ENCODE results near the gene SLC9A8.
A peak's percentile ranks its signal among the peaks of the same experiment; 100 is the strongest.
"Not testable (repeated sequence)": the region's sequence is repeated elsewhere in the genome, so short reads cannot be mapped to it uniquely, and the experiment has no call there.

SLC9A8 gene

GRCh38 chr20:49882171-49882970 lies 69.7 kb downstream of the SLC9A8 start:
- DNase-seq, result no peak

GRCh38 chr20:49883246-49883802 lies 70.7 kb downstream of the SLC9A8 start:
- no peak for DNase-seq

DNA sequence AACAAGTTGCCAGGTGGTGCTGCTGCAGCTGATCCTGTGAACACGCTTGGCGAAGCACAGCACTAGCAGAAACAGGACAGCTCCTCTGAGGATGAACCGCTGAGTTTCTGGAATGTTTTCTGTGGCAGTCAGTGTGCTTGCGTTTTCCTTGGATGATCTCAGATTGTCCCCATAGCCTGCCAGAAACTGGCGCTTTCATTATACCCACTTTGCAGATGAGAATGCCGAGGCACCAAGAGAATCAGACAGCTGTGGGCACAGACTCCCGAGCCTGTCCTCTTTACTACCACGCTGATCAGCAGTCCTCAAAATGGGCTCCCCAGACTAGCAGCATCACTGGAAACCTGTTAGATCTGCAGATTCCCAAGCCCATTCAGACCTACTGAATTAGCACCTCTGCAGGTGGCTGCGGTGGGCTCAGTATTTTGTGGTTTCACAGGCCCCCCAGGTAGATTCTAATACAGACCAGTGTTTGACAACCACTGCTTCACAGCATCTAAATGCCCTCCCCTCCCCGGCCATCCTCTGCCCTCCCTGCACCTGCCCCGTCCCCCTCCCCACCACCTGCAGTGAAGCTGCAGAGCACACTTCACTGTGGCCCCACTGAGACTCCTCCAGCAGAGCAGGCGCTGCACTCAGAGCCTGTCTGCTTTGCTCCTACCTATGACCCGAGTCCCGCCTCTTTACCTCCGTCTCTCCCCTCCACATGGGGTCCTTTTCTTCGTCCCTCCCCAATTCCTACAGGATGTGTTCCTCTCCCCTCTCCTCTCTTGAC lies 73.1 kb downstream of the SLC9A8 start:
- no peak for DNase-seq

GRCh38 chr20:49886571-49887213 lies 74.1 kb downstream of the SLC9A8 start:
- DNase-seq, result no peak

DNA sequence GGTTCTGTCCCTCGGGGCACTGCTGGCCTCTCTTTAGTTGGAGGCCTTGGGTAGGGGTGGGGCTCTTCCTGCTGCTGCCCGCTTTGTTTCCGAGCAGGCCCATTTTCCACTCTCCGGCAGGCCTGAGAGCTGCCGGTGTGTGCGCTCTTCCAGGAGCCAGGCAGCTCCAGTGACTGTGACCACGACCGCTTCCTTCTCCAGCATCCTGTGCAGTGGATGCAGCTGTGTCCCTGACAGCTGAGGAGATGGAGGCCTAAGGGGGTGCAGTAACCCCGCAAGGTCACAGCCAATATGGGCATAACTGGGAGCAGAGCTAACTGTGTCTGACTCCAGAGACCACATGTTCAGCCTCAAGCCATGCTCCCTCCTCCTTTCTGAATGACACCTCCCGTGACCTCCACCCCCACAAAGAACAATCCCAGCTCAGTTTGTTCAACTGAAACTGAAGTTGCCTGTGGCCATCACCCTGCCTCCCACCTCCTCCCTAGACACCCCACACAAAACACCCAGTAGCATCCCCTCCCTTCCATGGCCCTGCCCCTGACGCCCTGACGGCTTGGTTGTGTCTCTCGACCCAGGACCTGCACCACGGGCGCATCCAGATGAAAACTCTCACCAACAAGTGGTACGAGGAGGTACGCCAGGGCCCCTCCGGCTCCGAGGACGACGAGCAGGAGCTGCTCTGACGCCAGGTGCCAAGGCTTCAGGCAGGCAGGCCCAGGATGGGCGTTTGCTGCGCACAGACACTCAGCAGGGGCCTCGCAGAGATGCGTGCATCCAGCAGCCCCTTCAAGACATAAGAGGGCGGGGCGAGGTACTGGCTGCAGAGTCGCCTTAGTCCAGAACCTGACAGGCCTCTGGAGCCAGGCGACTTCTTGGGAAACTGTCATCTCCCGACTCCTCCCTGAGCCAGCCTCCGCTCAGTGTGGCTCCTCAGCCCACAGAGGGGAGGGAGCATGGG lies 74.9 kb downstream of the SLC9A8 start:
- no peak for DNase-seq

GRCh38 chr20:49888212-49889000 lies 75.8 kb downstream of the SLC9A8 start:
- peak; percentile 3 for DNase-seq

DNA sequence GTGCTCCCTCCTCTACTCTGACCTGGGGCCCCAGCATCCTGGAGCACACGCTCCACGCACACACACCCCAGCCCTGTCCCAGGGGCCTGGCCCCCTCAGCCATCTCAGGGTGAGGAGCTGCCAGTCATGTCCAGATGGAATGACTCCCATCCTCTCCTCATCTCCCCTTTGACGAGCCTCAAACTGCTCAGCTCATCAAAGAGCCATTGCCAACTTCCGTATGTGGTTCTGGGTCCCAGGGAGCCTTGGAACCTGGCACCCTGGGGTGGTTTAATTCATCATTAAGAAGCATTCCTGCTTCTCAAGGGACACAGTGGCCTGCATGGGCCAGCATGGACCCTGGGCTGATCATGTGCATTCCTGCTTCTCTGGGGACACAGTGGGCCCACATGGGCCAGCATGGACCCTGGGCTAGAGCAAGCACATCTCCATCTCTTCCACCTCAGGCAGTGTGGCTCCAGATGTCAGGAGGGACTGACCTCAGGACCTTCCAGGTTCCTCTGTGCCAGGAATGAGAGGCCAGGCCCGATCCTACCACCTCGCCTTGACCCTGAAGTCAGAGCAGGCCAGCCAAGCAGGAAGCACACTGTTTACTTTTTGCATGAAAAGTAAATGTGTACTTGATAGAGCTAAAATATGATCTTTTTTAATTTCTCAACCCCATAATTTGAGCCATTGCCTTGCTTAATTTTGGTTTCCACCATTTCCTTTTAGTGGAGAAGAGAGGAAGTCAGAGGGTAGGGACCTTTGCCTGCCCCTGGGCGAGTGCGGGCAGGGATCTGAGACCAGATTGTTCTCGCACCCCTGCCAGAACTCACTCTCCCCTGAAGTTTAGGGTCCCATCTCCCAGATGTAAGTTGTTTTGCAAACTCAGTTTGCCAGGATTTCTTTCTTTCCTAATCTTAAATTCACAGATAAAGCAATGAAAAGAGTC lies 76.6 kb downstream of the SLC9A8 start:
- no peak for DNase-seq

DNA sequence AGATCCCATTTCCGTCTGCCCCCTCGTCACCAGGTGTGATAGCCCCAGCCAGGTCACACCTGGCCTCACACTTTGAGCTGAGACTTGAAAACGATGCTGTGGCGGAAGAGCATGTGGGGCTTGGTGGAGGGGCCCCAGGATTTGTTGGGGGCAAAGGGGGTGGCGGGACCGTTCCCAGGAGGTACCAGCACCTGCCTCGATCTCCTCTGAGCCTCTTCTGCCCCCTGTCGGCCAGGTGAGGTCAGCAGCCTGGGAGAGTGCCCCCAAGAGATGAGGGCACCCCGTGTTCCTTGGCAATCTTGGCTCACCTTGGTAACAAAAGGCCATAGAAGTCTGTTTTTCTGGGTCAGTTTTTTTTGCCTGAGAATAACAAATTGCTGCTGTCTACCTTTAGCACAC lies 77.3 kb downstream of the SLC9A8 start:
- DNase-seq, result no peak

DNA sequence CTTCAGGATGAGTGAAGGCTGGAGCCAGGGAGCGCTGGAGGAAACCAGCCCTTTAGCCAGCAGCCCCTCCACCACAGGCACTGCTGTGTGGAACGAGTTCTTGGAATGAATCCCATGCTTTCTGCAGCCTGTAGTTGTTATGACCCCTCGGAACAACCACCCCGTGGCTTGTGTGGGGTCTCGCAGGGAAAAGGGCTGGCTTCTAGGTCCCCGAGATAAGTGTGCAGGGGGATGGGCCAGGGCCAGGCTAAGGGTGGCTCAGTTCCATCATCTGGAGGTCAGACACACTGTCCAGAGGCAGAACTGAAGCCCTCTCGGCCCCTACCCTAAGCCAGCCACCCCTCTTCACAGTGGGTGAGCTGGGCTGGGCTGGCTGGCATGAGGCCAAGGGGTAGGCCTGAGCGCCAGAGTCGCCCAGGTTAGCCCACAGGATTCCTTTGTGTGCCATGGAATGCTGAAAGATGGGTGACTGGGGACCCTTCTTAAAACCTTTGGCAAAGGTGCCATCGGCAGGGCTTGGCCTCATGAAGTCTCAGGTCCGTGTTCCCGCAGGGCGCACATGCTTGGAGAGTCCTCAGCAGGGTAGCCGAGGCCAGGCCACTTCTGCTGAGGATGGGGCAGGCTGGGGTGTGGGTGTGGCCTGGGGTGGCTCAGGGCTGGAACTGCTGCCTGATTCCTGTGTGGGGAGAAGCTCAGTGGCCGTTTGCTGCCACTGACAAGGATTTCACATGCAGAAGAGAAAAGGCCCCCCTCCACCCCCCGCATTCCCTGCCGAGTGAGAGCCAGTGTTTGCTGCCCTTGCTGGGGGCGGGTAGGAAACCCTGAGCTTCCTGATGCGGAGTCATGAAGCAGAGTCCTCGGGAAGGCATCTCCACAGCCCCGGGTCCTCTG lies 78.1 kb downstream of the SLC9A8 start:
- DNase-seq, result no peak

DNA sequence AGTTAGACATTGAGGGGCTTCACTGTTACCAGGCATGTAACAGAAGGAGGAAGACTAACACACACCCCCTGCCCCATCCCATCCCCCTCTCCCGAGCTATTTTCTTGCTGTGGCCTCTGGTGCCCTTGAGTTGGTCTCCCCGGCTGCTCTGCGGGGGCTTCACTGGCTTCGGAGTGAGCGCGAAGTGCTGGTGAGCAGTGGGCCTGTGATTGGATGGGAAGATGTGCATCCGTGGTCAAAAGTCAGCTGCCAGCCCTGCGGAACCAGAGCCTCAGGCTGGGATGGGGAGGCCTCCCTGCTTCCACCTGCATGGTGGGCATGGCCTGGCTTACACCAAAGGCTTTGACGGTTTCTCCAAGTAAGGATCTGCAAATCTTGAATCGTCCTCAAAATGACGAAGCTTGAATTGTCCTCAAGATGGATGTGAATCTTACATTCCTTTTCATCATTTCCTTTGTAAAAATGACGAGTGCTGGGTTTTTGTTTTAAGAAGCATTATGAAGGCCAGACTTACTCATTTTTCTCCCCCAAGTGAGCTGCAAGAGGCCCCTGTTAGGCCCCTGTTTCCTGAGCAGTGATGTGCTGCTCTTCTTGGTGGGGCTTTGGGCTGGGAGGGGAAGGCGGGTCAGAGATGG lies 79.0 kb downstream of the SLC9A8 start:
- DNase-seq, result no peak

DNA sequence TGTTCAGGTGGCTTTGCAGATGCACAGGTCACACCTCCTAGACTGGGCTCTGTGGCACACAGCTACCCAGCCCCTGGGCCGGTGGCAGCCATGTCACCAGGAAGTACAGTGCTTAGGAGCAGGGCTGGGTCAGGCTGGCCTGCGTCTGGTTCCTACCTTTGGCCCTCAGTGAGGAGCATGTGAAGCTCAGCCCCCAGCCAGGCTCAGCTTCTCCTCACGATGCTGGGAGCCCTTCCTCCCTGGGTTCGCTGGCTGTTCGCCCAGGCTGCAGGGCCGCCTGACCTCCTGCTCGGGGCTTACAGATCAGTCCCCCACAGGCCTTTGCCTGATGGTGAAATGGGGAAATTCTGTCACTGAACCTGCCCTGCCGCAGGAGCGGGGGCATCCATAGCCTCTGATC lies 79.6 kb downstream of the SLC9A8 start:
- no peak for DNase-seq

GRCh38 chr20:49892817-49893216 lies 80.2 kb downstream of the SLC9A8 start:
- no peak for DNase-seq

GRCh38 chr20:49893242-49894072 lies 80.8 kb downstream of the SLC9A8 start:
- DNase-seq, result no peak

DNA sequence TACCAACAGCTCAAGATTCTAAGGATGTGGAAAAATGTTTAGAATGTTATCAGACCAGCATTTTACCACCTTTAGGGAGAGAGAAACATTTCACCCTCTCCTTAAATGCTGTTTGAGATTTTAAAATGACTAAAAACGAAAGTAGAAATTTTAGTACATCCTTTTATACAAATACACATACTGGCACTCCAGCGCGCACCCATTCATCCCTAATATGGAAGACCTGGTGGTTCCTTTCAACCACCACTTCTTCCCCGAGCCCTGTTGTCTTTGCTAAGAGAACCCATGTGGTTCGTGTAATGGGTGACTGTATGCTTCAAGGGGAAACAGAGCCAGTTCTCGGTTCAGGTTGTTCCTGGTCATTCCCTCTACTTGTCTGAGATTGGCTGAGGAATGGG lies 81.4 kb downstream of the SLC9A8 start:
- no peak for DNase-seq

DNA sequence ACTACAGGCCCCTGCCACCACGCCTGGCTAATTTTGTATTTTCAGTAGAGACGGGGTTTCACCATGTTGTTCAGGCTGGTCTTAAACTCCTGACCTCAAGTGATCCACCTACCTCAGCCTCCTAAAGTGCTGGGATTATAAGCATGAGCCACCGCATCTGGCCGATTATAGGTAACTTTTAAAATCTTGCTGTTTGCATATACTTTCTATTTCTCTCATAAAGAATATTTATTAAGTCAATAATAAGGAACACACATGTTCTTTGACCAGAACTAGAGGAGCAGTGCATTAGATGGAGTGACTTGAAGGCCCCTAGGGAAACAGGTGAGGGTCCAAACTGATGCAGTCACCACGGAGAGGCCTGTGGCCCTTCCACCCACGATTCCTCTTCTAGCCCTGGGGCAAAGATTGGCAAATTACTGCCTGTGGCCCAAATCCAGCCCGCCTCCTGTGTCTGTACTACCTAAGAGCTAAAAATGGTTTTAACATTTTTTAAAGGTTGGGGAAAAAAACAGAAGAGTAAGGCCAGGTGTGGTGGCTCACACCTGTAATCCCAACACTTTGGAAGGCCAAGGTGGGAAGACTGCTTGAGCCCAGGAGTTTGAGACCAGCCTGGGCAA lies 83.0 kb downstream of the SLC9A8 start:
- DNase-seq, result not testable (repeated sequence)

DNA sequence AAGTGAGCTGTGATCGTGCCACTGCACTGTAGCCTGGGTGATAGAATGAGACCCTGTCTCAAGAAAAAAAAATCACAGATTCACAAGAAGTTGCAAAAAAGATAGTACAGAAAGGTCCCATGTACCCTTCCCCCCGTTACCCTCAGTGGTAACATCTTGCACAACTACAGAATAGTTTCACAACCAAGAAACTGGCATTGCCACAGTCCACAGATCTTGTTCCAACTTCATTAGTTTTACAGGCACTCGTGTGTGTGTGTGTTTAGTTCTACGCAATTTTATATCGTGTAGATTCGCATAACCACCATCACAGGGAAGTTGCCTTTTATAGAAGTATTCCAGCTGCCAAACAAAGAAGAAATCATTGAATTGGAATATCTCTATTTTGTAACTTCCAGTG lies 83.6 kb downstream of the SLC9A8 start:
- no peak for DNase-seq

All from DMS79 treated with DMSO at 0.1 percent for 48 hours (cell line).